ENCODE data around the gene ZNF22. TPM values are rescaled to one million over a fixed set of nuclear protein-coding genes. Genes with fewer than 3 reads are reported as not detected.

The ZNF22 gene
- total and polyA plus RNA-seq, 2 of the 4 experiments (the other 2 are of a cell fraction): 10.6 to 12.4 TPM

DNA sequence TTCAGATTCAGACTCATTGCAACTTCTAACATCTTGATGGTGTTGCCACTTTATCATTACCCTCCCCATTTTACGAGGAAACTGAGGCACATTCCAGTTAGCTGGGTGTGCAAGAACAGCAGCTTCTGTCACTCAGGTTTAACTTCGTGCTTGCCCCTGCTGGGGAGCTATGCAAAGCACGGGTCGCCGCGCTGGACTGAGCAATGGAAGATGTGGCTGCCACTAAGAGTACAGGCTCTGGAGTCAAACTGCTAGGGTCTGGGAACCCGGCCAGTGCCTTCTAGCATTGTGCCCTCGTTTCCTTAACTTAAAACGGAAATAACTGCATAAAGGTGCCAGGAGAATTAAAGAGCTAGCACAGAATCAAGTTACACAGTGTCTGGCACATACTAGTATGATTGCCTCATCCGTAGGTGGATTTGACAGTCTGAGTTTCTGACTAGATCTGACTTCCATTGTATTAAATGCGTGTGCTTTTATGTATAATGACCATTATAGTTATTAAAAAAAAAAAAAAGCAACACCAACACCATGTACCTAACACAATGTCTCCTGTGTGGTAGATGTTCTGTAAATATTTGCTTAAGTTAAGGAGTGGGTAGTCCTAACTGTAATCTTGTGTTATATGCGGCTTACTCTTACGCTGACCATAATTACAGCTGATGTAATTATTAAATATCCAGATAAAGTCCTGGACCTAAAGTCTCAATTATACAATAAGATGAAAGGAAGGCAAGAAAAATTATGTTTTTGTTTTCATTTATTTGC is 842 bp downstream of the ZNF22 start:
- peak overlapping the region; percentile 85 for H3K4me2 ChIP-seq (ENCODE audit: low read depth, low read length)
- H3K14ac ChIP-seq (replicated peaks; ENCODE audit: low read depth, low read length): peak overlapping the region; percentile 100
- H4K91ac ChIP-seq (ENCODE audit: insufficient read depth, low read depth, low read length): peak overlapping the region; percentile 99
- H3K4ac ChIP-seq (ENCODE audit: low read depth, low read length): peak overlapping the region; percentile 99
- in situ Hi-C loops (cut with MboI; ENCODE audit: low sequenced_read_pairs): no loop called here
- no peaks in the 10 kb centered on the region for H3K9me3 ChIP-seq (ENCODE audit: control insufficient read depth, insufficient read depth, low read length)
- peak overlapping the region; percentile 80; the same call in 2 of the 3 replicates for H2BK15ac ChIP-seq (ENCODE audit: low read depth, low read length)
- no peaks in the 10 kb centered on the region for H3K27me3 ChIP-seq (ENCODE audit: control insufficient read depth, insufficient read depth, low read length)
- peak overlapping the region; percentile 94 for H2BK120ac ChIP-seq (ENCODE audit: low read depth, low read length)
- peak overlapping the region; percentile 88 for H3K18ac ChIP-seq (ENCODE audit: low read depth, low read length)
- H4K5ac ChIP-seq (ENCODE audit: low read depth, low read length): peak overlapping the region; percentile 88
- ChIA-PET CTCF (interaction anchor here (0.6 to 2.3 kb wide), 5 partner anchors 18 to 69 kb away, joined by 3 to 7 read pairs (median 4); no protein-coding TSS in a partner anchor), POLR2A (ENCODE audit: unreplicated experiment) (interaction anchor here (0.7 kb wide), 1 partner anchor 21 kb away, joined by 3 read pairs; no protein-coding TSS in a partner anchor)
- no peaks in the 10 kb centered on the region for H4K20me1 ChIP-seq (ENCODE audit: insufficient read depth, low read length)
- dilution Hi-C loops (cut with HindIII; ENCODE audit: low sequenced_read_pairs, unreplicated experiment): no loop called here
- peak overlapping the region; percentile 95 for H2AK9ac ChIP-seq (replicated peaks; ENCODE audit: low read depth, low read length, poor library complexity)
- H3K9ac ChIP-seq (ENCODE audit: low read depth, low read length): peak overlapping the region; percentile 81
- H3K56ac ChIP-seq (ENCODE audit: extremely low read depth, insufficient read depth, low read length): peak overlapping the region; percentile 97
- ATAC-seq (ENCODE audit: low read depth) (peak; percentile 65), DNase-seq (peak; percentile 69)
- H3K4me1 ChIP-seq (ENCODE audit: control insufficient read depth, insufficient read depth, low read length): peaks cover 14% of the 10 kb centered on the region
- peak overlapping the region; percentile 91 for H2AFZ ChIP-seq (replicated peaks; ENCODE audit: low read length, poor library complexity)
- no TSS peak for BruUV-seq (replicated peaks)
- H3K9me1 ChIP-seq (ENCODE audit: insufficient read depth, low read length): peaks cover 20% of the 10 kb centered on the region
- WGBS, 2 experiments (ENCODE audit: extremely low coverage in 2 of 2, insufficient read length in 1 of 2): 0% methylated on average over 6 of the region's 13 CpGs; no CpG with 5 or more reads in 1 of the 2 experiments
- H3K79me1 ChIP-seq (ENCODE audit: low read depth in 1 of 2, low read length in 2 of 2): peaks cover 16 to 41% of the 10 kb centered on the region in 2 experiments
- TF ChIP-seq CHD1 (IDR thresholded peaks at IDR 0.05; ENCODE audit: low read depth, low read length) (0 out of 2 replicates have a peak, but pooled peaks have one; percentile 14), CEBPB (IDR thresholded peaks at IDR 0.05; ENCODE audit: low read depth, low read length) (peak; percentile 89), MXI1 (IDR thresholded peaks at IDR 0.05; ENCODE audit: borderline replicate concordance, low read depth, low read length) (0 out of 2 replicates have a peak, but pooled peaks have one; percentile 12)
- TF ChIP-seq, protein P1, sequence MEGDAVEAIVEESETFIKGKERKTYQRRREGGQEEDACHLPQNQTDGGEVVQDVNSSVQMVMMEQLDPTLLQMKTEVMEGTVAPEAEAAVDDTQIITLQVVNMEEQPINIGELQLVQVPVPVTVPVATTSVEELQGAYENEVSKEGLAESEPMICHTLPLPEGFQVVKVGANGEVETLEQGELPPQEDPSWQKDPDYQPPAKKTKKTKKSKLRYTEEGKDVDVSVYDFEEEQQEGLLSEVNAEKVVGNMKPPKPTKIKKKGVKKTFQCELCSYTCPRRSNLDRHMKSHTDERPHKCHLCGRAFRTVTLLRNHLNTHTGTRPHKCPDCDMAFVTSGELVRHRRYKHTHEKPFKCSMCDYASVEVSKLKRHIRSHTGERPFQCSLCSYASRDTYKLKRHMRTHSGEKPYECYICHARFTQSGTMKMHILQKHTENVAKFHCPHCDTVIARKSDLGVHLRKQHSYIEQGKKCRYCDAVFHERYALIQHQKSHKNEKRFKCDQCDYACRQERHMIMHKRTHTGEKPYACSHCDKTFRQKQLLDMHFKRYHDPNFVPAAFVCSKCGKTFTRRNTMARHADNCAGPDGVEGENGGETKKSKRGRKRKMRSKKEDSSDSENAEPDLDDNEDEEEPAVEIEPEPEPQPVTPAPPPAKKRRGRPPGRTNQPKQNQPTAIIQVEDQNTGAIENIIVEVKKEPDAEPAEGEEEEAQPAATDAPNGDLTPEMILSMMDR (conservative IDR thresholded peaks at IDR 0.05; ENCODE audit: low read depth, low read length): no peak
- H2BK20ac ChIP-seq (ENCODE audit: low read depth, low read length): peak overlapping the region; percentile 81
- peak overlapping the region; percentile 51 for H3K4me3 ChIP-seq (ENCODE audit: insufficient read depth, low read depth, low read length)
- peak overlapping the region; percentile 82 to 100 for H4K8ac ChIP-seq (ENCODE audit: low read depth in 2 of 2, low read length in 2 of 2)
- H2BK5ac ChIP-seq (ENCODE audit: low read depth, low read length, poor library complexity, severe bottlenecking): peak overlapping the region; percentile 91
- H3K27ac ChIP-seq (ENCODE audit: insufficient read depth, low read length): peak overlapping the region; percentile 74
- intact Hi-C loops (cut with micrococcal nuclease): loop anchor here (2.0 to 10.0 kb wide), 3 partner anchors 21 to 463 kb away; no protein-coding TSS in a partner anchor
- H3K23ac ChIP-seq (ENCODE audit: low read depth, low read length): peak overlapping the region; percentile 100
- peak overlapping the region; percentile 86 for H2AK5ac ChIP-seq (ENCODE audit: low read depth, low read length)
- peaks cover 6% of the 10 kb centered on the region for H3K36me3 ChIP-seq (ENCODE audit: control insufficient read depth, insufficient read depth, low read length)

All from IMR-90 (cell line).